H9 (cell line): ENCODE data around the gene BST2. TPM values are rescaled to one million over a fixed set of nuclear protein-coding genes. Genes with fewer than 3 reads are reported as not detected.

Experiments used
- DNase-seq: peaks from one replicate; pipeline ENCODE4 v3.0.0-alpha.2; 2017
- H2AFZ ChIP-seq: one replicate; pipeline ENCODE4 v1.6.1; 2013; ENCODE audit warnings: mild to moderate bottlenecking, low read length, control low read depth, moderate library complexity
- H2AK5ac ChIP-seq: 2 replicates; pipeline ENCODE4 v1.6.1; 2013; ENCODE audit warnings: low read length, control low read depth, mixed read lengths; ENCODE audit not compliant: insufficient read length
- H2BK120ac ChIP-seq: one replicate; pipeline ENCODE4 v1.6.1; 2013; ENCODE audit warnings: low read depth, mild to moderate bottlenecking, low read length, control low read depth, inconsistent platforms; ENCODE audit not compliant: poor library complexity, severe bottlenecking
- H2BK12ac ChIP-seq: 2 replicates; pipeline ENCODE4 v1.6.1; 2013; ENCODE audit warnings: low read length, control low read depth, mixed read lengths, low read depth; ENCODE audit not compliant: insufficient read length
- H2BK15ac ChIP-seq: 2 replicates; pipeline ENCODE4 v1.6.1; 2013; ENCODE audit warnings: low read depth, low read length, control low read depth
- H2BK20ac ChIP-seq: one replicate; pipeline ENCODE4 v1.6.1; 2013; ENCODE audit warnings: low read depth, mild to moderate bottlenecking, low read length, control low read depth, inconsistent platforms; ENCODE audit not compliant: poor library complexity, severe bottlenecking
- H2BK5ac ChIP-seq: 2 replicates; pipeline ENCODE4 v1.6.1; 2013; ENCODE audit warnings: low read length, control low read depth, mixed read lengths; ENCODE audit not compliant: insufficient read length
- H3K14ac ChIP-seq: 2 replicates; pipeline ENCODE4 v1.6.1; 2013; ENCODE audit warnings: low read length, control low read depth; ENCODE audit not compliant: insufficient read depth
- H3K18ac ChIP-seq: 2 replicates; pipeline ENCODE4 v1.6.1; 2013; ENCODE audit warnings: low read depth, mild to moderate bottlenecking, mixed read lengths, low read length, control low read depth; ENCODE audit not compliant: insufficient read length
- H3K23ac ChIP-seq: 2 replicates; pipeline ENCODE4 v1.6.1; 2013; ENCODE audit warnings: low read length, control low read depth, mixed read lengths, low read depth; ENCODE audit not compliant: insufficient read length
- H3K23me2 ChIP-seq: 2 replicates; pipeline ENCODE4 v1.6.1; 2013; ENCODE audit warnings: low read depth, mild to moderate bottlenecking, mixed read lengths, low read length, control low read depth; ENCODE audit not compliant: insufficient read length, poor library complexity, severe bottlenecking
- H3K27ac ChIP-seq: 2 replicates; pipeline ENCODE4 v1.5.1; 2013; ENCODE audit warnings: low read length, control low read depth, mixed read lengths, low read depth; ENCODE audit not compliant: insufficient read length
- H3K27me3 ChIP-seq: 2 replicates; pipeline ENCODE4 v1.6.1; 2013; ENCODE audit warnings: low read length, control low read depth, inconsistent platforms; ENCODE audit not compliant: insufficient read depth
- H3K4ac ChIP-seq: 2 replicates; pipeline ENCODE4 v1.6.1; 2013; ENCODE audit warnings: low read depth, mild to moderate bottlenecking, control low read depth, inconsistent platforms, low read length, moderate library complexity
- H3K4me1 ChIP-seq: 2 replicates; pipeline ENCODE4 v1.6.1; 2013; ENCODE audit warnings: low read length, control low read depth, inconsistent platforms; ENCODE audit not compliant: insufficient read depth
- H3K4me2 ChIP-seq: 2 replicates; pipeline ENCODE4 v1.6.1; 2013; ENCODE audit warnings: low read length, control low read depth, mixed read lengths; ENCODE audit not compliant: insufficient read length, insufficient read depth
- H3K56ac ChIP-seq: 2 replicates; pipeline ENCODE4 v1.6.1; 2013; ENCODE audit warnings: low read depth, mild to moderate bottlenecking, mixed read lengths, low read length, control low read depth; ENCODE audit not compliant: insufficient read length
- H3K79me1 ChIP-seq: 2 replicates; pipeline ENCODE4 v1.6.1; 2013; ENCODE audit warnings: low read depth, mild to moderate bottlenecking, moderate library complexity, low read length, control low read depth, inconsistent platforms; ENCODE audit not compliant: insufficient read depth, poor library complexity, severe bottlenecking
- H3K79me2 ChIP-seq: 2 replicates; pipeline ENCODE4 v1.6.1; 2013; ENCODE audit warnings: low read length, control low read depth, inconsistent platforms; ENCODE audit not compliant: insufficient read depth
- H3K9ac ChIP-seq: 2 replicates; pipeline ENCODE4 v1.6.1; 2013; ENCODE audit warnings: low read length, control low read depth, mixed read lengths; ENCODE audit not compliant: insufficient read length; ENCODE audit errors: extremely low read depth
- H3K9me3 ChIP-seq: one replicate; pipeline ENCODE4 v1.6.1; 2013; ENCODE audit warnings: low read depth, low read length, inconsistent platforms; ENCODE audit not compliant: control insufficient read depth
- H3T11ph ChIP-seq: one replicate; pipeline ENCODE4 v1.6.1; 2013; ENCODE audit warnings: mild to moderate bottlenecking, low read length, control low read depth, inconsistent platforms
- H4K20me1 ChIP-seq: one replicate; pipeline ENCODE4 v1.6.1; 2013; ENCODE audit not compliant: control insufficient read depth, insufficient read length, insufficient read depth
- H4K5ac ChIP-seq: 2 replicates; pipeline ENCODE4 v1.6.1; 2013; ENCODE audit warnings: low read depth, mild to moderate bottlenecking, mixed read lengths, low read length, control low read depth; ENCODE audit not compliant: insufficient read length
- H4K8ac ChIP-seq: replicated peaks from 2 replicates; pipeline ENCODE4 v1.6.1; 2013; ENCODE audit warnings: low read length, control low read depth, mixed read lengths, low read depth; ENCODE audit not compliant: insufficient read length
- H4K91ac ChIP-seq: 2 replicates; pipeline ENCODE4 v1.6.1; 2013; ENCODE audit warnings: low read depth, mild to moderate bottlenecking, moderate library complexity, mixed read lengths, low read length, control low read depth; ENCODE audit not compliant: insufficient read length
- H3K27ac Mint-ChIP-seq, 3 experiments: 2 replicates in 2 of 3; 3 replicates in 1 of 3; pipeline ENCODE4 v1.8.0; 2020 to 2021; ENCODE audit warnings: mixed read lengths in 3 of 3, mild to moderate bottlenecking in 1 of 3, moderate library complexity in 1 of 3
- H3K27me3 Mint-ChIP-seq: 2 replicates; pipeline ENCODE4 v1.8.0; 2021; ENCODE audit warnings: low read depth, mild to moderate bottlenecking, moderate library complexity, mixed read lengths
- H3K36me3 Mint-ChIP-seq, 3 experiments: 2 replicates in 2 of 3; 3 replicates in 1 of 3; pipeline ENCODE4 v1.8.0; 2020 to 2021; ENCODE audit warnings: low read depth in 3 of 3, mixed read lengths in 3 of 3; ENCODE audit not compliant: insufficient read depth in 1 of 3
- H3K4me1 Mint-ChIP-seq, 2 experiments: 2 replicates each; pipeline ENCODE4 v1.8.0; 2020; ENCODE audit warnings: mixed read lengths in 2 of 2
- H3K4me3 Mint-ChIP-seq, 2 experiments: 2 replicates in 1 of 2; 3 replicates in 1 of 2; pipeline ENCODE4 v1.8.0; 2020 to 2021; ENCODE audit warnings: mild to moderate bottlenecking in 2 of 2, mixed read lengths in 2 of 2, moderate library complexity in 1 of 2
- H3K9me3 Mint-ChIP-seq, 2 experiments: 2 replicates in 1 of 2; 3 replicates in 1 of 2; pipeline ENCODE4 v1.8.0; 2020; ENCODE audit warnings: mild to moderate bottlenecking in 2 of 2, mixed read lengths in 2 of 2, moderate library complexity in 1 of 2
- WGBS: extraction: QIAGEN DNeasy Blood & Tissue Kit; methylation state at CpG from one replicate; pipeline ENCODE4 v1.1.7; 2013; ENCODE audit warnings: missing lambda C conversion rate, low lambda C conversion rate, mixed read lengths; ENCODE audit not compliant: insufficient read length; ENCODE audit errors: extremely low coverage; 5-methylcytosine and 5-hydroxymethylcytosine counted together
- total RNA-seq: library from RNA; stranded (reverse); gene quantifications from 2 replicates; pipeline ENCODE4 v1.2.1, GENCODE V29; 2021
- TF ChIP-seq, protein P1 (sequence below): fragments of 200-600 bp; sonication (generic); conservative IDR thresholded peaks from 3 replicates; pipeline ENCODE4 v1.8.0; 2021; ENCODE audit warnings: antibody characterized with exemption, mild to moderate bottlenecking

The BST2 gene
- total RNA-seq, 1 experiment from 2014 or later, result 63.3 TPM

DNA sequence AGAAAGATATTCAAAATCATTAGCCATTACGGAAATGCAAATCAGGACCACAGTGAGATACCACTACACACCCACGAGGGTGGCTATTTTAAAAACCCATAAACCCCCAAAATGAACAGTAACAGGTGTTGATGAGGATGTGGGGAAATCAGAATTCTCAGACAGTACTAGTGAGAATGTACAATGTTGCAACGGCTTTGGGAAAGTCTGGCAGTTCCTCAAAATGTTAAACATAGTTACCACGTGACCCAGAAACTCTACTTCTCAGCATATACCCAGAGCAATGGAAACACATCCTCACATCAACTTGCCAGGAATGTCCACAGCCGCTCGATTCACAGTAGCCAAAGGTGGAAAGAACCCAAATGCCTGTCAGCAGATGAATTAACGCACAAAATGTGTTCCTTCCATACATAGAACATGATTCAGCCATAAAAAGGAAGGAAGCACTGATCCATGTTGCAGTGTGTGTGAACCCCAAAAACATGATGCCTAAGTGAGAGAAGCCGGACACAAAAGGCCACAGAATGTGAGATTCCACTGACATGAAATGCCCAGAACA, 35.3 kb downstream of the BST2 start:
- WGBS, result no CpG with 5 or more reads among the region's 8 CpGs
- no peak overlapping the region for H3K4me3 Mint-ChIP-seq
- no peak overlapping the region for H3K9ac ChIP-seq
- H2AK5ac ChIP-seq, result no peak overlapping the region
- no peak overlapping the region for H3K56ac ChIP-seq
- no peaks in the 10 kb centered on the region; the same call in 1 of the 2 replicates for H3K4me1 ChIP-seq
- no peaks in the 10 kb centered on the region for H3K23me2 ChIP-seq
- no peaks in the 10 kb centered on the region for H3K36me3 Mint-ChIP-seq
- DNase-seq, result no peak
- no peak overlapping the region for H2BK12ac ChIP-seq
- no peak overlapping the region for H3T11ph ChIP-seq
- H3K14ac ChIP-seq, result no peak overlapping the region
- no peak overlapping the region for H4K8ac ChIP-seq
- H4K5ac ChIP-seq, result no peak overlapping the region
- H3K4me2 ChIP-seq, result no peak overlapping the region
- no peaks in the 10 kb centered on the region for H4K20me1 ChIP-seq
- H4K91ac ChIP-seq, result no peak overlapping the region
- H2BK15ac ChIP-seq, result no peak overlapping the region
- TF ChIP-seq, protein P1, sequence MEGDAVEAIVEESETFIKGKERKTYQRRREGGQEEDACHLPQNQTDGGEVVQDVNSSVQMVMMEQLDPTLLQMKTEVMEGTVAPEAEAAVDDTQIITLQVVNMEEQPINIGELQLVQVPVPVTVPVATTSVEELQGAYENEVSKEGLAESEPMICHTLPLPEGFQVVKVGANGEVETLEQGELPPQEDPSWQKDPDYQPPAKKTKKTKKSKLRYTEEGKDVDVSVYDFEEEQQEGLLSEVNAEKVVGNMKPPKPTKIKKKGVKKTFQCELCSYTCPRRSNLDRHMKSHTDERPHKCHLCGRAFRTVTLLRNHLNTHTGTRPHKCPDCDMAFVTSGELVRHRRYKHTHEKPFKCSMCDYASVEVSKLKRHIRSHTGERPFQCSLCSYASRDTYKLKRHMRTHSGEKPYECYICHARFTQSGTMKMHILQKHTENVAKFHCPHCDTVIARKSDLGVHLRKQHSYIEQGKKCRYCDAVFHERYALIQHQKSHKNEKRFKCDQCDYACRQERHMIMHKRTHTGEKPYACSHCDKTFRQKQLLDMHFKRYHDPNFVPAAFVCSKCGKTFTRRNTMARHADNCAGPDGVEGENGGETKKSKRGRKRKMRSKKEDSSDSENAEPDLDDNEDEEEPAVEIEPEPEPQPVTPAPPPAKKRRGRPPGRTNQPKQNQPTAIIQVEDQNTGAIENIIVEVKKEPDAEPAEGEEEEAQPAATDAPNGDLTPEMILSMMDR, result no peak
- H3K27me3 ChIP-seq, result no peaks in the 10 kb centered on the region
- H3K79me1 ChIP-seq, result no peaks in the 10 kb centered on the region
- H3K9me3 ChIP-seq, result no peaks in the 10 kb centered on the region
- no peak overlapping the region; a peak in 1 of 7 replicates for H3K27ac Mint-ChIP-seq
- H3K18ac ChIP-seq, result no peak overlapping the region
- no peak overlapping the region for H3K4ac ChIP-seq
- H3K27me3 Mint-ChIP-seq, result peaks cover 4% of the 10 kb centered on the region
- H3K23ac ChIP-seq, result no peak overlapping the region
- no peak overlapping the region for H2BK5ac ChIP-seq
- H3K4me1 Mint-ChIP-seq, result peaks cover 0 to 4% of the 10 kb centered on the region in 2 experiments; a peak in 1 of 4 replicates
- no peak overlapping the region for H2BK20ac ChIP-seq
- no peaks in the 10 kb centered on the region for H3K9me3 Mint-ChIP-seq
- H3K79me2 ChIP-seq, result no peaks in the 10 kb centered on the region
- H2BK120ac ChIP-seq, result no peak overlapping the region
- H3K27ac ChIP-seq, result no peak overlapping the region
- no peak overlapping the region for H2AFZ ChIP-seq
